Endodermal cell (in vitro differentiated cells): ENCODE data around the gene TUBG1. TPM values are rescaled to one million over a fixed set of nuclear protein-coding genes. Genes with fewer than 3 reads are reported as not detected.

Source experiments
- DNase-seq: peaks from one replicate; pipeline ENCODE4 v3.0.0-alpha.2; 2017
- H3K27ac ChIP-seq: 2 replicates; pipeline ENCODE4 v1.5.1; 2013; ENCODE audit warnings: mild to moderate bottlenecking, low read depth, low read length, moderate library complexity
- H3K27me3 ChIP-seq: 2 replicates; pipeline ENCODE4 v1.6.1; 2013; ENCODE audit warnings: mild to moderate bottlenecking, low read length, moderate library complexity; ENCODE audit not compliant: insufficient read depth, control insufficient read depth, poor library complexity, severe bottlenecking
- H3K36me3 ChIP-seq: 2 replicates; pipeline ENCODE4 v1.7.0; 2013; ENCODE audit warnings: mild to moderate bottlenecking, low read length, moderate library complexity; ENCODE audit not compliant: control insufficient read depth, insufficient read depth
- H3K4me1 ChIP-seq: one replicate; pipeline ENCODE4 v1.7.0; 2013; ENCODE audit warnings: low read length; ENCODE audit not compliant: control insufficient read depth, insufficient read depth
- H3K4me3 ChIP-seq: 2 replicates; pipeline ENCODE4 v1.5.1; 2013; ENCODE audit warnings: mild to moderate bottlenecking, low read length, moderate library complexity
- H3K9ac ChIP-seq: 2 replicates; pipeline ENCODE4 v1.6.1; 2013; ENCODE audit warnings: mild to moderate bottlenecking, low read length, moderate library complexity; ENCODE audit not compliant: poor library complexity, severe bottlenecking; ENCODE audit errors: extremely low read depth
- H3K9me3 ChIP-seq: 2 replicates; pipeline ENCODE4 v1.6.1; 2013; ENCODE audit warnings: mild to moderate bottlenecking, low read length, moderate library complexity; ENCODE audit not compliant: control insufficient read depth
- H3K27ac Mint-ChIP-seq: 2 replicates; pipeline ENCODE4 v1.8.0; 2020; ENCODE audit warnings: mixed read lengths
- H3K27me3 Mint-ChIP-seq: 2 replicates; pipeline ENCODE4 v1.8.0; 2021; ENCODE audit warnings: mild to moderate bottlenecking, mixed read lengths; ENCODE audit not compliant: insufficient read depth
- H3K36me3 Mint-ChIP-seq: 2 replicates; pipeline ENCODE4 v1.8.0; 2020; ENCODE audit warnings: low read depth, mixed read lengths
- H3K4me1 Mint-ChIP-seq: 2 replicates; pipeline ENCODE4 v1.8.0; 2020; ENCODE audit warnings: mixed read lengths
- H3K4me3 Mint-ChIP-seq: 2 replicates; pipeline ENCODE4 v1.8.0; 2020; ENCODE audit warnings: mild to moderate bottlenecking, moderate library complexity, mixed read lengths
- H3K9me3 Mint-ChIP-seq: 2 replicates; pipeline ENCODE4 v1.8.0; 2020; ENCODE audit warnings: mild to moderate bottlenecking, mixed read lengths
- CTCF ChIP-seq: fragments of 200-600 bp; sonication (generic); conservative IDR thresholded peaks from 2 replicates; pipeline ENCODE4 v1.5.0; 2021; ENCODE audit warnings: antibody characterized with exemption, mild to moderate bottlenecking
- WGBS, 2 experiments: methylation state at CpG; one replicate each; pipeline versions ENCODE4 v1.1.5 to v1.1.7; 2013; ENCODE audit warnings: missing lambda C conversion rate in 2 of 2, mixed read lengths in 1 of 2; ENCODE audit not compliant: insufficient coverage in 1 of 2, insufficient read length in 1 of 2; 5-methylcytosine and 5-hydroxymethylcytosine counted together
- total RNA-seq, 2 donors: library from RNA; stranded (reverse); fragmentation: NEBNext Ultra II Directional in 1 of 2; extraction: Animal tissue kit (Norgen Biotek cat#: 25700) in 1 of 2; gene quantifications; 2 replicates in 1 of 2; 3 replicates in 1 of 2; pipeline ENCODE4 v1.2.1, GENCODE V29; 2021

TUBG1 gene
- total RNA-seq, 2 donors from 2014 or later, result 94.2 to 124 TPM

- Histone ChIP-seq H3K27me3 (no peaks in the 10 kb centered on the region), H3K27ac (peak overlapping the region; percentile 78), H3K4me3 (peak overlapping the region; percentile 94), H3K36me3 (peaks cover 60% of the 10 kb centered on the region), H3K4me1 (peaks cover 4% of the 10 kb centered on the region), H3K9ac (no peak overlapping the region), H3K9me3 (no peaks in the 10 kb centered on the region)
- H3K27ac Mint-ChIP-seq, result peak overlapping the region; percentile 94
- 59 to 66% methylated on average over 17 to 28 of the region's 28 CpGs for WGBS, 2 experiments
- peaks cover 16% of the 10 kb centered on the region for H3K4me1 Mint-ChIP-seq
- H3K9me3 Mint-ChIP-seq, result no peaks in the 10 kb centered on the region
- peak overlapping the region; percentile 86 for H3K4me3 Mint-ChIP-seq
- H3K36me3 Mint-ChIP-seq, result peaks cover 36% of the 10 kb centered on the region
- DNase-seq, result no peak
- TF ChIP-seq CTCF, result no peak
- no peaks in the 10 kb centered on the region for H3K27me3 Mint-ChIP-seq
Observed at GRCh38 chr17:42566215-42566882, 43.1 kb upstream of the TUBG1 start.

DNA sequence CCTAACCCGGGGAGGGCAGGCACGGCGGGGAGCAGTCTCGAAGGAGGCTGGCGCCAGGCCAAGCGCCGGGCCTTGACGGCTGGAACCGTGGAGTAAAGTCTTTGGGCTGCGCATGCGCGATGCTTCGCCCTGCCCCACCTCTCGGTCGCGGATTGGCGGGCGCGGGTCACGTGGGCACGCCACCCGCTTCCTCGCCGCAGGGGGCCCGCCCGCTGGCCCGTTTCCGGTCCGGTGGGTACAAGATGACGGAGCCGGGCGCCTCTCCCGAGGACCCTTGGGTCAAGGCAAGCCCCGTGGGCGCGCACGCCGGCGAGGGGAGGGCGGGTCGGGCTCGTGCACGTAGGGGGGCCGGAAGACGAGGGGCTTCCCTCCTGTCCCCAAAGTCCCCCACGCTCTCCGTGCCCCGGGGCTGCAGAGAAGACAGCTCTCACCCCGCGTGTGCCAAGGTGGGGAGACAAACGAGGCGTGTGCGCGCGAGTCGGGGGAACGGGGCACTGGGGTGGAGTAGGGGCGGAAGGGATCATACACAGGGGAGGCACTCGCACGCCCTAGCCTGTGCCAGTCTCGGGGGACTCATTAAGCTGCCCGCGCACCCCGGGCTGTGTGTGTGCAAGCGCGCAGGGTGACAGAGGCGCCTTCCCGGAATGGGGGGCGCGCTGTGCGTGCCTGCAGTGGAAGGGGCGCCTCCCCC lies 42.5 kb upstream of the TUBG1 start, which contains the start of gene MLX:
MLX (plus strand) TSS at position 218 of the 691 bp plus-strand sequence; CDS start at position 243, 25 bp downstream.
- TF ChIP-seq CTCF, result peak; percentile 43
- Histone ChIP-seq H3K36me3 (peaks cover 67% of the 10 kb centered on the region), H3K4me1 (peaks cover 4% of the 10 kb centered on the region), H3K4me3 (peak within 1 kb of the TSS; percentile 94), H3K27me3 (no peaks in the 10 kb centered on the region), H3K9ac (peak within 1 kb of the TSS; percentile 63), H3K27ac (peak within 1 kb of the TSS; percentile 78), H3K9me3 (no peaks in the 10 kb centered on the region)
- Mint-ChIP-seq H3K4me3 (peak within 1 kb of the TSS; percentile 86), H3K27me3 (no peaks in the 10 kb centered on the region), H3K36me3 (peaks cover 43% of the 10 kb centered on the region), H3K27ac (peak within 1 kb of the TSS; percentile 94), H3K9me3 (no peaks in the 10 kb centered on the region), H3K4me1 (peaks cover 15% of the 10 kb centered on the region)
- DNase-seq, result peak; percentile 98
- WGBS, 2 experiments, result 0% methylated on average over 30 to 72 of the region's 72 CpGs

- no peaks in the 10 kb centered on the region for H3K27me3 Mint-ChIP-seq
- no peaks in the 10 kb centered on the region for H3K27me3 ChIP-seq
- H3K36me3 ChIP-seq, result peaks cover 81% of the 10 kb centered on the region
- WGBS, 2 experiments, result 91 to 96% methylated on average over 6 to 14 of the region's 14 CpGs
- no peak overlapping the region for H3K27ac ChIP-seq
- no peak for TF ChIP-seq CTCF
- peaks cover 54% of the 10 kb centered on the region for H3K36me3 Mint-ChIP-seq
- no peak overlapping the region for H3K4me3 ChIP-seq
- H3K9me3 ChIP-seq, result no peaks in the 10 kb centered on the region
- H3K4me3 Mint-ChIP-seq, result peak overlapping the region; percentile 86
- H3K9ac ChIP-seq, result no peak overlapping the region
- no peaks in the 10 kb centered on the region for H3K9me3 Mint-ChIP-seq
- H3K4me1 Mint-ChIP-seq, result peaks cover 8% of the 10 kb centered on the region
- H3K27ac Mint-ChIP-seq, result peak overlapping the region; percentile 48
- DNase-seq, result no peak
- peaks cover 4% of the 10 kb centered on the region for H3K4me1 ChIP-seq
Observed at GRCh38 chr17:42568341-42569111, 41.0 kb upstream of the TUBG1 start.
